WTC11 (cell line): ENCODE results near the gene NPLOC4.

Experiments used
- CTCF ChIP-seq: fragments of 200-600 bp; IDR thresholded peaks from 2 replicates; pipeline ENCODE4 v1.8.0; 2022; ENCODE audit warnings: antibody characterized with exemption
- ZBTB21 ChIP-seq: sonication (generic); formaldehyde crosslinking; IDR thresholded peaks from 2 replicates; pipeline ENCODE4 v1.8.1; 2023; ENCODE audit warnings: mild to moderate bottlenecking, missing genetic modification reagents, borderline replicate concordance
- ZNF232 ChIP-seq: sonication (generic); formaldehyde crosslinking; IDR thresholded peaks from 2 replicates; pipeline ENCODE4 v1.8.0; 2022; ENCODE audit warnings: mild to moderate bottlenecking, missing genetic modification reagents

DNA sequence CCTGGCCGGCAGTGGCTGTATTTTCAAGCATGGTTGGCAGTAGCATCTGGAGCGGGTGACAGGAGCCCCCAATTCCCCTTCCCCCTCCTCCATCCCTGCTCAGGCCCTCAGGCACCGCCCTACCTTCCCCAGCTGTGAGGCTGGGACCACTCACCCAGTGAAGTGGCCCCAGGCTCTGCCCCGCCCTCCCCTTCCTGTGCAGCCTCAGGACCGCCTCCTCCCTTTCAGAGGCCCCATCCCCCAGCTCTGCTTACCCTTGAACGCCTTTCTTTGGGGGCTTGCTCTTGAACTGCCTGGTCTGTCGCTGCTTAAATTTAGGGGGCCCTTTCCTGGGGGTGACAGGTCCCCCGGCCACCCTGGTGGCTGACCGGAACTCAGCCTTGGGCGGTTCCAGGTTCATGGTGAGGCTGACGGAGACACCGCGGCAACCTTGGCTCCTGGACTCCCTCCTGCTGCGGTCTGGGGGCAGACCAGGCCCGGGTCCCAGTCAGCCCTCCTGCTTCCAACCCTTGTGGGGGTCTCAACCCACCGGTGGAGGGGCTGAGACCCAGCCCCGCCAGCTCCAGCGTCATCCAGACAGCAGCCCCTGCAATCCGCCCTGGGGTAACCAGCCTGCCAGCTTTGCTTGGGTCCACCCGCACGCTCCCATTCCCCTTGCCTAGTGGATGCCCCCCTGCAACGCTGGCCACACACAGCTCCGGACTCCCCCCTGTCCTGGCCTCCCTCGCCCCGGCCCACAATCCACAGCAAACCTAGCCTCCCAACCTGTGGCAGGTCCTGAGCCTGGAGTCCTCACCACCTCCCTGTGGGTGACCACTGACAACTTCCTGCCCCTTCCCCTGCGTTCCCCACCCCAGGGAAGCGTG is 16.2 kb upstream of the NPLOC4 start:
- TF ChIP-seq ZBTB21 (CRISPR knock-in tag) (no peak), CTCF (no peak), ZNF232 (no peak)
